PFSK-1 (cell line): ENCODE measurements around the gene TMEM139.

ENCODE experiments used
- FOXP2 ChIP-seq: optimal IDR thresholded peaks from 2 replicates; pipeline ENCODE3; 2011; ENCODE audit warnings: borderline replicate concordance, control low read depth, inconsistent platforms; ENCODE audit not compliant: insufficient read depth; ENCODE audit errors: extremely low read length, extremely low read depth
- POLR2AphosphoS5 ChIP-seq: IDR thresholded peaks from 2 replicates; pipeline ENCODE4 v1.6.1; 2012; ENCODE audit warnings: low read depth, mild to moderate bottlenecking, control low read depth, low read length, moderate library complexity
- SIN3A ChIP-seq: IDR thresholded peaks from 2 replicates; pipeline ENCODE4 v1.6.1; 2012; ENCODE audit warnings: mild to moderate bottlenecking, low read length, moderate library complexity, borderline replicate concordance; ENCODE audit not compliant: insufficient read depth
- TAF1 ChIP-seq: IDR thresholded peaks from 2 replicates; pipeline ENCODE4 v1.6.1; 2012; ENCODE audit warnings: low read length, control low read depth, borderline replicate concordance; ENCODE audit not compliant: insufficient read depth
- TF ChIP-seq, protein P1 (sequence below), 2 experiments: IDR thresholded peaks; 2 replicates each; pipeline versions ENCODE4 v1.6.1 to v1.8.0; 2011 to 2012; ENCODE audit warnings: low read depth in 2 of 2, low read length in 2 of 2, control low read depth in 1 of 2, inconsistent platforms in 1 of 2, mild to moderate bottlenecking in 1 of 2, moderate library complexity in 1 of 2; ENCODE audit not compliant: insufficient read depth in 1 of 2

TMEM139 gene

GRCh38 chr7:143238289-143238980 lies 46.3 kb upstream of the TMEM139 start:
- TF ChIP-seq SIN3A (no peak), FOXP2 (no peak), TAF1 (no peak), POLR2AphosphoS5 (no peak)
- TF ChIP-seq, protein P1, sequence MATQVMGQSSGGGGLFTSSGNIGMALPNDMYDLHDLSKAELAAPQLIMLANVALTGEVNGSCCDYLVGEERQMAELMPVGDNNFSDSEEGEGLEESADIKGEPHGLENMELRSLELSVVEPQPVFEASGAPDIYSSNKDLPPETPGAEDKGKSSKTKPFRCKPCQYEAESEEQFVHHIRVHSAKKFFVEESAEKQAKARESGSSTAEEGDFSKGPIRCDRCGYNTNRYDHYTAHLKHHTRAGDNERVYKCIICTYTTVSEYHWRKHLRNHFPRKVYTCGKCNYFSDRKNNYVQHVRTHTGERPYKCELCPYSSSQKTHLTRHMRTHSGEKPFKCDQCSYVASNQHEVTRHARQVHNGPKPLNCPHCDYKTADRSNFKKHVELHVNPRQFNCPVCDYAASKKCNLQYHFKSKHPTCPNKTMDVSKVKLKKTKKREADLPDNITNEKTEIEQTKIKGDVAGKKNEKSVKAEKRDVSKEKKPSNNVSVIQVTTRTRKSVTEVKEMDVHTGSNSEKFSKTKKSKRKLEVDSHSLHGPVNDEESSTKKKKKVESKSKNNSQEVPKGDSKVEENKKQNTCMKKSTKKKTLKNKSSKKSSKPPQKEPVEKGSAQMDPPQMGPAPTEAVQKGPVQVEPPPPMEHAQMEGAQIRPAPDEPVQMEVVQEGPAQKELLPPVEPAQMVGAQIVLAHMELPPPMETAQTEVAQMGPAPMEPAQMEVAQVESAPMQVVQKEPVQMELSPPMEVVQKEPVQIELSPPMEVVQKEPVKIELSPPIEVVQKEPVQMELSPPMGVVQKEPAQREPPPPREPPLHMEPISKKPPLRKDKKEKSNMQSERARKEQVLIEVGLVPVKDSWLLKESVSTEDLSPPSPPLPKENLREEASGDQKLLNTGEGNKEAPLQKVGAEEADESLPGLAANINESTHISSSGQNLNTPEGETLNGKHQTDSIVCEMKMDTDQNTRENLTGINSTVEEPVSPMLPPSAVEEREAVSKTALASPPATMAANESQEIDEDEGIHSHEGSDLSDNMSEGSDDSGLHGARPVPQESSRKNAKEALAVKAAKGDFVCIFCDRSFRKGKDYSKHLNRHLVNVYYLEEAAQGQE (IDR thresholded peaks at IDR 0.05; ENCODE audit: insufficient read depth in 1 of 2, low read depth in 2 of 2, low read length in 2 of 2) = no peak

- TF ChIP-seq, protein P1 (IDR thresholded peaks at IDR 0.05; ENCODE audit: insufficient read depth in 1 of 2, low read depth in 2 of 2, low read length in 2 of 2) = no peak
- TF ChIP-seq FOXP2 = no peak
- no peak for TF ChIP-seq POLR2AphosphoS5
Measured at GRCh38 chr7:143239813-143240212, 44.9 kb upstream of the TMEM139 start.

DNA sequence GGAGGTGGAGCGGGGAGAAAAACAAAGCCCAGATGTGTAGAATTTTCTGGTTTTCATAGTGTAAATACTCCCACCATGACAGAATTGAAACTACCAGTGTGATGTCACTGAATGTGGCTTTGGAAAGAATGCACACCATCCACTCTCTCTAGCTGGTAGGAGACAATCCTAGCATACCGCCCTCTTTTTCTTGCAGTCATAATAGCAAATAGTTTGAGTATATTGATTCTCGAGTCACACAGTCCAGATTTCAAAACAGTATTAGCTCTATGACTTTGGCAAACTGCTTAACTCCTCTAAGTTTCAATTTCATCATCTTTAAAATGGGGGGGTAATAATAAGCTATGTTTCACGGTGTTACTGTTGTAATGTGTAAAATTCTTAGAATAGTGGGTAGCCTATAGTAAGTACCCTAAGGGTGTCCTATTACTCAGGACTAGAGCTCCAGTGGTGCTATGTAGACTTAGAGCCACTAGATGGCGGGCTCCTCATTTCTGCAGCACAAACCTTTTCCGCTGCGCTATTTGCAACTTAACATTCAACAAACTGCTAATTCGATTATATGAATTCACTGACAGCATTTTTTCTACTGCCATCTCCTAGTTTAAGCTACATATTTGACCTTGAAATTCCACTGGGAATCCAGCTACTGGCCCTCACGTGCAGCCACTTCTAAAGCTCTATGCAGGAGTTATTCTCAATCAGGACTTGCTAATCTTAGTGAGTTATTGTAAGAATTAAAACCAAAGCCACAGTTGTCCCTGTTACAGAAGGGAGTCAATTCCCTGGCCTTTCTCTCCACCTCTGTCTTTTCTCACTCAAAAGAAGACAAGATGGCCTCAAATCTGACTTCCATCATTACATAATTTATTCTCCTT lies 44.2 kb upstream of the TMEM139 start:
- TF ChIP-seq TAF1 (no peak), SIN3A (no peak), FOXP2 (no peak), POLR2AphosphoS5 (no peak)
- TF ChIP-seq, protein P1 (IDR thresholded peaks at IDR 0.05; ENCODE audit: insufficient read depth in 1 of 2, low read depth in 2 of 2, low read length in 2 of 2) = no peak

DNA sequence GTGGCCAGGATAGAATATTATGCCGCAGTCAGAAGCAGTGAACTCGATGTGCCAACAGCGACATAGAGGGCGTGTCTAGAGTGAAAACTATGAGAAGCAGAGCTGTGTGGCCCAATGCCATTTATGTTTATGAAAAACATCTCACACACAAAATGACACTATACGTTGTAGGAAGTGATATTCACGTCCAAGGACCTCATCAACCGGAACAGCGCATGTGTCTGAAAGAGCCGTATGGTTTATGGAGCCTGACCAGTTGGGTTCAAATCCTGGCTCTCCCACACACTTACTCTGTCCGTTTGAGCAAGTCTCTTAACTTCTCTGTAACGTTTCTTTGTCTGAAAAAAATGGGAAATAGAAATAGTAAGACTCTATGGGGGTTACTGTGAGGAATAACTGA lies 42.5 kb upstream of the TMEM139 start:
- no peak for TF ChIP-seq TAF1
- TF ChIP-seq, protein P1 (IDR thresholded peaks at IDR 0.05; ENCODE audit: insufficient read depth in 1 of 2, low read depth in 2 of 2, low read length in 2 of 2) = no peak
- no peak for TF ChIP-seq SIN3A
- no peak for TF ChIP-seq POLR2AphosphoS5
- no peak for TF ChIP-seq FOXP2

DNA sequence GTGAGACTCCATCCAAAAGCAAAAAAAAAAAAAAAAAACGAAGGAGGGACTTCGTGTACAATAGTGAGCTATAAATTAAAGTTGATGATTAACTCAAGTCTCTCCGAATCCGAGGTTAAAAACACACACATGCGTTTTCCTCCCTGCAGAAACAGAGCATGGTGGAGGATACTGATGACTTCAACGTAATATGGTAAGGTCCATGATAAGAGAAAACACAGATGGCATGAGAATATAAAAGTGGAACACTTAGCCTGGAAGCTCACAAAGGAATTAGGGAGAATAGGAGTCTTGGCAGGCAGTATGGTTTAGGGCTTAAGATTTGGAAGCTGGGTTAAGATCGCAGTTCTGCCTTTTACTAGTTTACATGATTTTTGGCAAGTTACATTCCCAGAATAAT lies 41.6 kb upstream of the TMEM139 start:
- no peak for TF ChIP-seq TAF1
- no peak for TF ChIP-seq SIN3A
- TF ChIP-seq, protein P1 (IDR thresholded peaks at IDR 0.05; ENCODE audit: insufficient read depth in 1 of 2, low read depth in 2 of 2, low read length in 2 of 2) = no peak
- no peak for TF ChIP-seq FOXP2
- TF ChIP-seq POLR2AphosphoS5 = no peak
